MM.1S (cell line): ENCODE measurements around the gene YEATS4.

ENCODE experiments used
- EZH2phosphoT487 ChIP-seq: fragments of 300-600 bp; sonication (generic); IDR thresholded peaks from 2 replicates; pipeline ENCODE4 v1.6.1; 2018; ENCODE audit warnings: antibody characterized with exemption, low read length
- TF ChIP-seq, protein P1 (sequence below): fragments of 300-600 bp; sonication (generic); IDR thresholded peaks from 2 replicates; pipeline ENCODE4 v1.5.1; 2016; ENCODE audit warnings: antibody characterized with exemption, low read length, mixed read lengths

DNA sequence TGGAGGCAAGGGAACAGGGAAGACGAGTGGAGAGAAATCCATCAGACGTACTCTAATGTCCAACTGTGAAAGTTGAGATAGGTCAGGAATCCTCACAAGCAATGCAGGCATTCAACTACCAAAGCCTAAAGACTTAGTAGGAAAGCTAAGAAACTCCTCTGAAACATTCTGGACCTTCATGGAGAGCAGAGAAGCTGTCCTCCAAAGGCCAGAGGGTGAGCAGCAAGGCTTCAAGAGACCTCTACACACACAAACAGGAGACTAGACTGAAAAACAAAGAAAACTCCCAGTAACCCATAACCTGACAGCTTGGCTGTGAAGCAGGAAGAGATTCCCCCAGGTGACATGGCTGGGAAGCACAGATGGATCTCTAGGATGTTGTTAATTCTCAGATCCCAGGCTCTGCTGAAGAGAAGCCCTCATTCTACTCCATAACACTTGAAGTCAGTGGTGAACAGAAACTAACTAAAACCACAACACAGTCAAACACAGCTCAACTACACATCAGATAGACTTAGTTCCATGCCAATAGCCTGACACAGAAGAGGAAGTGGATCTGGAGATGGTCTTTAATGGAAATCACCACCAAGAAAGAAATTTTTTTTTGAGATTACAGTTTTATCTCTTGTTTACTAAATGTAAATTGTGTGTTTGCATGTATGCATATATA, 34.6 kb upstream of the YEATS4 start:
- TF ChIP-seq, protein P1, sequence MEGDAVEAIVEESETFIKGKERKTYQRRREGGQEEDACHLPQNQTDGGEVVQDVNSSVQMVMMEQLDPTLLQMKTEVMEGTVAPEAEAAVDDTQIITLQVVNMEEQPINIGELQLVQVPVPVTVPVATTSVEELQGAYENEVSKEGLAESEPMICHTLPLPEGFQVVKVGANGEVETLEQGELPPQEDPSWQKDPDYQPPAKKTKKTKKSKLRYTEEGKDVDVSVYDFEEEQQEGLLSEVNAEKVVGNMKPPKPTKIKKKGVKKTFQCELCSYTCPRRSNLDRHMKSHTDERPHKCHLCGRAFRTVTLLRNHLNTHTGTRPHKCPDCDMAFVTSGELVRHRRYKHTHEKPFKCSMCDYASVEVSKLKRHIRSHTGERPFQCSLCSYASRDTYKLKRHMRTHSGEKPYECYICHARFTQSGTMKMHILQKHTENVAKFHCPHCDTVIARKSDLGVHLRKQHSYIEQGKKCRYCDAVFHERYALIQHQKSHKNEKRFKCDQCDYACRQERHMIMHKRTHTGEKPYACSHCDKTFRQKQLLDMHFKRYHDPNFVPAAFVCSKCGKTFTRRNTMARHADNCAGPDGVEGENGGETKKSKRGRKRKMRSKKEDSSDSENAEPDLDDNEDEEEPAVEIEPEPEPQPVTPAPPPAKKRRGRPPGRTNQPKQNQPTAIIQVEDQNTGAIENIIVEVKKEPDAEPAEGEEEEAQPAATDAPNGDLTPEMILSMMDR = no peak
- TF ChIP-seq EZH2phosphoT487 = no peak
